NCI-H345 (cell line): ENCODE measurements around the gene GTPBP8.

ENCODE experiments used
- DNase-seq: peaks from one replicate; lab custom pipeline; 2025; lab: John Stamatoyannopoulos, UW

GTPBP8 gene

GRCh38 chr3:112990672-112991602, at the start of gene GTPBP8:
Gene GTPBP8, plus strand, starts transcription at chr3:112990984. Its CDS starts 16 bp downstream, at chr3:112991000.
- peak; percentile 85 for DNase-seq

GRCh38 chr3:112948346-112948838, 42.4 kb upstream of the GTPBP8 start:
- no peak for DNase-seq

- DNase-seq: no peak
These were observed 34.4 kb upstream of the GTPBP8 start for GRCh38 chr3:112956351-112956750.

- no peak for DNase-seq
These were observed 31.8 kb upstream of the GTPBP8 start for GRCh38 chr3:112958811-112959560.

GRCh38 chr3:112963683-112964082, 27.1 kb upstream of the GTPBP8 start:
- DNase-seq: no peak

GRCh38 chr3:112965656-112966055, 25.1 kb upstream of the GTPBP8 start:
- no peak for DNase-seq

GRCh38 chr3:112966633-112967032, 24.2 kb upstream of the GTPBP8 start:
- no peak for DNase-seq

- DNase-seq: no peak
These were observed 23.4 kb upstream of the GTPBP8 start for GRCh38 chr3:112967425-112967824.

- DNase-seq: no peak
These were observed 23.0 kb upstream of the GTPBP8 start for GRCh38 chr3:112967828-112968227.

GRCh38 chr3:112972158-112972557, 18.6 kb upstream of the GTPBP8 start:
- DNase-seq: no peak

GRCh38 chr3:112973325-112974177, 17.2 kb upstream of the GTPBP8 start:
- no peak for DNase-seq

GRCh38 chr3:112974178-112974517, 16.6 kb upstream of the GTPBP8 start:
- no peak for DNase-seq

- no peak for DNase-seq
These were observed 15.9 kb upstream of the GTPBP8 start, which contains the start of gene CD200R1 for GRCh38 chr3:112974894-112975293. Gene CD200R1, minus strand, starts transcription at chr3:112975103. Its CDS starts 246 bp downstream, at chr3:112974857.

- no peak for DNase-seq
These were observed 14.8 kb upstream of the GTPBP8 start for GRCh38 chr3:112976001-112976400.

- DNase-seq: no peak
These were observed 13.8 kb upstream of the GTPBP8 start for GRCh38 chr3:112976953-112977352.

GRCh38 chr3:112979244-112979832, 11.4 kb upstream of the GTPBP8 start:
- peak; percentile 6 for DNase-seq

GRCh38 chr3:112980080-112980479, 10.7 kb upstream of the GTPBP8 start:
- DNase-seq: no peak

GRCh38 chr3:112982710-112983109, 8.1 kb upstream of the GTPBP8 start:
- DNase-seq: no peak

- DNase-seq: peak; percentile 48
These were observed 6.3 kb upstream of the GTPBP8 start for GRCh38 chr3:112984485-112984884.

GRCh38 chr3:112987710-112988334, 3.0 kb upstream of the GTPBP8 start:
- no peak for DNase-seq

- no peak for DNase-seq
These were observed 5.0 kb downstream of the GTPBP8 start for GRCh38 chr3:112995800-112996199.
